ENCODE measurements around the gene BMP5.

BMP5 gene

DNA sequence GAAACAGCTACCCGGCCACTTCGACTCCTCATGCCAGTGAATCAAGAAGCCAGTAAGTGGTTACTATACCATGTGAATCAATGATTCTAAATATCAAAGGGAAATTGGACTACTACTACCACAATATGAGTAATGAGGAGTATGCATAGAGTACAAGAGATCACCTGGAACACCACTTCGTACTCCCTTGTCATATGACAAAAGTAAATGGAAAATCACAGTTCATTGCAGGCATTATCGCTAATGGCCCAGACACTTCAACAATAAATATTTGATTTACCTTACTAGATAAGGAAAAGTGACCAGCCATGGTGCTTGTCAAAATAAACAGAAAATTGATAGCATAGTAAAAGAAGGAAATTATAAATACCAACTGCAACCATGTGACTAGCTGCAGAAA lies 73.1 kb downstream of the BMP5 start:
- no peak for TF ChIP-seq FOXM1 (IDR thresholded peaks at IDR 0.05; ENCODE audit: borderline replicate concordance, low read depth)
- no peak for TF ChIP-seq RAD21 (IDR thresholded peaks at IDR 0.05; ENCODE audit: low read depth)
- no peak for TF ChIP-seq NFIC (IDR thresholded peaks at IDR 0.05)
- no peak for TF ChIP-seq CREB1 (IDR thresholded peaks at IDR 0.05; ENCODE audit: low read depth)
- TF ChIP-seq, protein P1, sequence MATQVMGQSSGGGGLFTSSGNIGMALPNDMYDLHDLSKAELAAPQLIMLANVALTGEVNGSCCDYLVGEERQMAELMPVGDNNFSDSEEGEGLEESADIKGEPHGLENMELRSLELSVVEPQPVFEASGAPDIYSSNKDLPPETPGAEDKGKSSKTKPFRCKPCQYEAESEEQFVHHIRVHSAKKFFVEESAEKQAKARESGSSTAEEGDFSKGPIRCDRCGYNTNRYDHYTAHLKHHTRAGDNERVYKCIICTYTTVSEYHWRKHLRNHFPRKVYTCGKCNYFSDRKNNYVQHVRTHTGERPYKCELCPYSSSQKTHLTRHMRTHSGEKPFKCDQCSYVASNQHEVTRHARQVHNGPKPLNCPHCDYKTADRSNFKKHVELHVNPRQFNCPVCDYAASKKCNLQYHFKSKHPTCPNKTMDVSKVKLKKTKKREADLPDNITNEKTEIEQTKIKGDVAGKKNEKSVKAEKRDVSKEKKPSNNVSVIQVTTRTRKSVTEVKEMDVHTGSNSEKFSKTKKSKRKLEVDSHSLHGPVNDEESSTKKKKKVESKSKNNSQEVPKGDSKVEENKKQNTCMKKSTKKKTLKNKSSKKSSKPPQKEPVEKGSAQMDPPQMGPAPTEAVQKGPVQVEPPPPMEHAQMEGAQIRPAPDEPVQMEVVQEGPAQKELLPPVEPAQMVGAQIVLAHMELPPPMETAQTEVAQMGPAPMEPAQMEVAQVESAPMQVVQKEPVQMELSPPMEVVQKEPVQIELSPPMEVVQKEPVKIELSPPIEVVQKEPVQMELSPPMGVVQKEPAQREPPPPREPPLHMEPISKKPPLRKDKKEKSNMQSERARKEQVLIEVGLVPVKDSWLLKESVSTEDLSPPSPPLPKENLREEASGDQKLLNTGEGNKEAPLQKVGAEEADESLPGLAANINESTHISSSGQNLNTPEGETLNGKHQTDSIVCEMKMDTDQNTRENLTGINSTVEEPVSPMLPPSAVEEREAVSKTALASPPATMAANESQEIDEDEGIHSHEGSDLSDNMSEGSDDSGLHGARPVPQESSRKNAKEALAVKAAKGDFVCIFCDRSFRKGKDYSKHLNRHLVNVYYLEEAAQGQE (IDR thresholded peaks at IDR 0.05; ENCODE audit: low read depth), result no peak
- TF ChIP-seq YY1 (IDR thresholded peaks at IDR 0.05; ENCODE audit: low read depth), result no peak
- TF ChIP-seq CEBPB (IDR thresholded peaks at IDR 0.05), result no peak
- TF ChIP-seq TCF12 (IDR thresholded peaks at IDR 0.05; ENCODE audit: low read depth), result no peak
- no peak for TF ChIP-seq EP300 (IDR thresholded peaks at IDR 0.05; ENCODE audit: borderline replicate concordance)
- TF ChIP-seq, protein P2, sequence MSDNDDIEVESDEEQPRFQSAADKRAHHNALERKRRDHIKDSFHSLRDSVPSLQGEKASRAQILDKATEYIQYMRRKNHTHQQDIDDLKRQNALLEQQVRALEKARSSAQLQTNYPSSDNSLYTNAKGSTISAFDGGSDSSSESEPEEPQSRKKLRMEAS (IDR thresholded peaks at IDR 0.05), result no peak
- no peak for TF ChIP-seq EGR1 (IDR thresholded peaks at IDR 0.05)
- no peak for TF ChIP-seq ZBTB7A (IDR thresholded peaks at IDR 0.05; ENCODE audit: low read depth)
- no peak for TF ChIP-seq TEAD4 (IDR thresholded peaks at IDR 0.05)
- TF ChIP-seq, protein P3, sequence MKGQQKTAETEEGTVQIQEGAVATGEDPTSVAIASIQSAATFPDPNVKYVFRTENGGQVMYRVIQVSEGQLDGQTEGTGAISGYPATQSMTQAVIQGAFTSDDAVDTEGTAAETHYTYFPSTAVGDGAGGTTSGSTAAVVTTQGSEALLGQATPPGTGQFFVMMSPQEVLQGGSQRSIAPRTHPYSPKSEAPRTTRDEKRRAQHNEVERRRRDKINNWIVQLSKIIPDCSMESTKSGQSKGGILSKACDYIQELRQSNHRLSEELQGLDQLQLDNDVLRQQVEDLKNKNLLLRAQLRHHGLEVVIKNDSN (IDR thresholded peaks at IDR 0.05), result no peak
- no peak for TF ChIP-seq TAF1 (IDR thresholded peaks at IDR 0.05; ENCODE audit: low read depth)

DNA sequence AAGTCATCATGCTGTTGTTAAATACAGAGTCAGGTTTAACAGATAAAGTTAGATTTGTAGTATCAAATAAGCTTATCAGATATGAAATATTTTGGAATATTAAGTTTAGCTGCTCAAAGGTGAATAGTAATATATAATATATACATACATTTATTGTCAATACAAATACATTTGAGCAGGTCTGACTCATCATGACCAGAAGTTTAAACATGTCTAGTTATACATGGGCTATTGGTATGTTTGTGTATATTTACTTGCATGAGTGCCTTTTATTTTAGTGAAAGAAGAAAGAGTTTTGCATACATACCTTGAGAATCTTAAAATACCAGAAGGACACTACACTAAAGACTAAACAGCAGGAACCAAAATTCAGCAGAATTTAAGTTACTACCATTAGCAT lies 76.8 kb downstream of the BMP5 start:
- TF ChIP-seq NFIC (IDR thresholded peaks at IDR 0.05) (no peak), TAF1 (IDR thresholded peaks at IDR 0.05; ENCODE audit: low read depth) (no peak), TEAD4 (IDR thresholded peaks at IDR 0.05) (no peak), FOXM1 (IDR thresholded peaks at IDR 0.05; ENCODE audit: borderline replicate concordance, low read depth) (no peak), EP300 (IDR thresholded peaks at IDR 0.05; ENCODE audit: borderline replicate concordance) (no peak), YY1 (IDR thresholded peaks at IDR 0.05; ENCODE audit: low read depth) (no peak), TCF12 (IDR thresholded peaks at IDR 0.05; ENCODE audit: low read depth) (no peak), RAD21 (IDR thresholded peaks at IDR 0.05; ENCODE audit: low read depth) (no peak), EGR1 (IDR thresholded peaks at IDR 0.05) (no peak), ZBTB7A (IDR thresholded peaks at IDR 0.05; ENCODE audit: low read depth) (no peak), CEBPB (IDR thresholded peaks at IDR 0.05) (no peak)
- TF ChIP-seq, protein P2 (IDR thresholded peaks at IDR 0.05), result no peak
- TF ChIP-seq, protein P3 (IDR thresholded peaks at IDR 0.05), result no peak

DNA sequence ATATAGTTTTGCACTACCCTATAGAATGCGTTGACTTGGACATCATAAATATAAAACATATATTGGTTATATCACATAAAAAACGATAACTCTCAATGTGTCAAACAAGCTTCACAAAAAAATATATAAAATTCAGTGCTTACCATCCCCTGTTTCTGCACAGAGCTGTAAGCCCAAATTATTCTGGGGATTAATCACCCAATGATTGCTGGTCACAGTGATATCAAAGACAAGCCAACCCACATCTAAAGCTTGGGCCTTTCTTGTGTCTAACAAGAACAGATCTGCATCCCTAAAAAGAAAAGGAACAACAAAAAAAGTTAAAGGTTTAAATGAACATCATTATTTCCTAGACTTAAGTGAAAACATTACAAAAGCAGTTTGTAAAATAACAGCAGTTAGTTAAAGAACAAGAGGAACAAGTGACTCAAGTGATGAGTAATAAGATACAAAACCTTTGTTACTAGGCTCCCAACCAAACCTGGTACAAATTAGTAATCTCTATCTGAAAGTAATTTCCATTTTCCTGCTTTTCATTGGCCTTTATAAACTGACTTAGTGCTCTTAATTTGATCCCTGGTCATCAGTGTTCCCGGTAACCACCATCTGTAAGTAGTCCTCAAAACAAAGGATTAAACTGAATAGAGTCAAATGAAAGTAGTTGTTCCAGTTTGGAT lies 81.1 kb downstream of the BMP5 start:
- TF ChIP-seq TEAD4 (IDR thresholded peaks at IDR 0.05), result no peak
- TF ChIP-seq CREB1 (IDR thresholded peaks at IDR 0.05; ENCODE audit: low read depth), result no peak
- no peak for TF ChIP-seq EP300 (IDR thresholded peaks at IDR 0.05; ENCODE audit: borderline replicate concordance)
- TF ChIP-seq YY1 (IDR thresholded peaks at IDR 0.05; ENCODE audit: low read depth), result no peak
- TF ChIP-seq, protein P3 (IDR thresholded peaks at IDR 0.05), result no peak
- TF ChIP-seq CEBPB (IDR thresholded peaks at IDR 0.05), result no peak
- no peak for TF ChIP-seq FOXM1 (IDR thresholded peaks at IDR 0.05; ENCODE audit: borderline replicate concordance, low read depth)
- TF ChIP-seq NFIC (IDR thresholded peaks at IDR 0.05), result no peak
- no peak for TF ChIP-seq RAD21 (IDR thresholded peaks at IDR 0.05; ENCODE audit: low read depth)
- TF ChIP-seq EGR1 (IDR thresholded peaks at IDR 0.05), result no peak
- no peak for TF ChIP-seq ZBTB7A (IDR thresholded peaks at IDR 0.05; ENCODE audit: low read depth)
- TF ChIP-seq, protein P2 (IDR thresholded peaks at IDR 0.05), result no peak
- TF ChIP-seq TAF1 (IDR thresholded peaks at IDR 0.05; ENCODE audit: low read depth), result no peak

DNA sequence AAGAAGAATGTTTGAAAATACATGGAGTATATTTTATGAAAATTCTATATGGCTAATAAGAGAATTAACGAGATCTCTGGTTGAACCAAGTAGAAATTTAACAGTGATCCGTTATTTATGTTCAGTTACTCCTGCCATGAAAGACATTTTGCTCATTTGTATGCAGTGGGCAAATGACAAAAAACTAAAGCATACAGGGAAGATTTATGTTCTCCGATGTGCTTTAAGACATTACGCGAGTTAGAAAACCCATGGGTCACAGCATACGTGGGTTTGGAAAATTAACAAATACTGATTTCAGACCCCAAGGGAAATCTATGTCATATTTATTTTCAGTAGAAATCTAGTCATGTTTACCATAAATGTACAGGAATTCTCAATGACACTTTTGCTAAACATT lies 90.1 kb downstream of the BMP5 start:
- TF ChIP-seq CEBPB (IDR thresholded peaks at IDR 0.05), result no peak
- no peak for TF ChIP-seq YY1 (IDR thresholded peaks at IDR 0.05; ENCODE audit: low read depth)
- TF ChIP-seq FOXM1 (IDR thresholded peaks at IDR 0.05; ENCODE audit: borderline replicate concordance, low read depth), result no peak

- TF ChIP-seq TEAD4 (IDR thresholded peaks at IDR 0.05) (no peak), YY1 (IDR thresholded peaks at IDR 0.05; ENCODE audit: low read depth) (no peak), FOXM1 (IDR thresholded peaks at IDR 0.05; ENCODE audit: borderline replicate concordance, low read depth) (no peak), NFIC (IDR thresholded peaks at IDR 0.05) (no peak), TAF1 (IDR thresholded peaks at IDR 0.05; ENCODE audit: low read depth) (no peak), EP300 (IDR thresholded peaks at IDR 0.05; ENCODE audit: borderline replicate concordance) (no peak), TCF12 (IDR thresholded peaks at IDR 0.05; ENCODE audit: low read depth) (no peak), CREB1 (IDR thresholded peaks at IDR 0.05; ENCODE audit: low read depth) (no peak), RAD21 (IDR thresholded peaks at IDR 0.05; ENCODE audit: low read depth) (no peak), EGR1 (IDR thresholded peaks at IDR 0.05) (no peak), CEBPB (IDR thresholded peaks at IDR 0.05) (no peak), ZBTB7A (IDR thresholded peaks at IDR 0.05; ENCODE audit: low read depth) (no peak)
- TF ChIP-seq, protein P1 (IDR thresholded peaks at IDR 0.05; ENCODE audit: low read depth), result no peak
- TF ChIP-seq, protein P3 (IDR thresholded peaks at IDR 0.05), result no peak
Measured at GRCh38 chr6:55782275-55782674, 93.1 kb downstream of the BMP5 start.
